Activated T-helper 2 cell treated with anti-CD3 and anti-CD28 coated beads, Interferon-gamma antibody, Interleukin-2, Interleukin-4, amounts not matched to agents 10 μg/mL and 5 μg/mL and 100 μg/mL, durations not matched to agents 14 hours and 24 hours and 36 hours (primary cell): ENCODE measurements around the gene TFB2M. TPM values are rescaled to one million over a fixed set of nuclear protein-coding genes. Genes with fewer than 3 reads are reported as not detected.

Experiments used
- DNase-seq: peaks from one replicate; pipeline ENCODE4 v3.0.0; 2021; ENCODE audit warnings: low spot score
- H3K27ac Mint-ChIP-seq: one replicate; pipeline ENCODE4 v1.8.0; 2021; ENCODE audit warnings: mixed read lengths
- H3K27me3 Mint-ChIP-seq: one replicate; pipeline ENCODE4 v1.8.0; 2021; ENCODE audit warnings: low read depth, mixed read lengths
- H3K36me3 Mint-ChIP-seq: one replicate; pipeline ENCODE4 v1.8.0; 2021; ENCODE audit warnings: low read depth, mixed read lengths
- H3K4me1 Mint-ChIP-seq: one replicate; pipeline ENCODE4 v1.8.0; 2021; ENCODE audit warnings: low read depth, mixed read lengths
- H3K4me3 Mint-ChIP-seq: one replicate; pipeline ENCODE4 v1.8.0; 2021; ENCODE audit warnings: low read depth, mild to moderate bottlenecking, moderate library complexity, mixed read lengths
- H3K9me3 Mint-ChIP-seq: one replicate; pipeline ENCODE4 v1.8.0; 2021; ENCODE audit warnings: mixed read lengths
- intact Hi-C: fragments of 100-400 bp; cut with micrococcal nuclease; formaldehyde crosslinking; loops from one replicate; pipeline ENCODE4 v1.15.1; 2023
- total RNA-seq: library from RNA; stranded (reverse); gene quantifications from 2 replicates; pipeline ENCODE4 v1.2.3, GENCODE V29; 2022

TFB2M gene
- total RNA-seq, 1 donor from 2014 or later: 21.7 TPM

GRCh38 chr1:246492611-246493245 lies 73.3 kb downstream of the TFB2M start:
- Mint-ChIP-seq H3K4me1 (peaks cover 10% of the 10 kb centered on the region), H3K27me3 (no peaks in the 10 kb centered on the region), H3K9me3 (no peaks in the 10 kb centered on the region), H3K27ac (no peak overlapping the region), H3K4me3 (no peak overlapping the region), H3K36me3 (no peaks in the 10 kb centered on the region)
- DNase-seq: no peak
- intact Hi-C loops: loop anchor here (1.0 to 2.0 kb wide), 2 partner anchors 480 to 1340 kb away; no protein-coding TSS in a partner anchor

GRCh38 chr1:246491551-246492053 lies 74.5 kb downstream of the TFB2M start:
- no peaks in the 10 kb centered on the region for H3K9me3 Mint-ChIP-seq
- DNase-seq: no peak
- H3K4me3 Mint-ChIP-seq: no peak overlapping the region
- peaks cover 3% of the 10 kb centered on the region for H3K4me1 Mint-ChIP-seq
- H3K36me3 Mint-ChIP-seq: no peaks in the 10 kb centered on the region
- intact Hi-C loops: loop anchor here (1.0 to 2.0 kb wide), 2 partner anchors 479 to 1339 kb away; no protein-coding TSS in a partner anchor
- no peaks in the 10 kb centered on the region for H3K27me3 Mint-ChIP-seq
- no peak overlapping the region for H3K27ac Mint-ChIP-seq

Other genes with a start within 250 kb of the TFB2M start
- gene SMYD3, start 59.0 kb downstream of the TFB2M start, total RNA-seq: 24.1 and 26.2 TPM in 2 replicates
- 18.8 and 21.6 TPM in 2 replicates for gene CNST, start 195 bp upstream of the TFB2M start, total RNA-seq
- 34.1 and 34.3 TPM in 2 replicates for gene SCCPDH, start 158.1 kb upstream of the TFB2M start, total RNA-seq